Smooth muscle cell (in vitro differentiated cells): Measurements from ENCODE around the gene UPF1. TPM values are rescaled to one million over a fixed set of nuclear protein-coding genes. Genes with fewer than 3 reads are reported as not detected.

ENCODE experiments used
- DNase-seq: peaks from one replicate; lab custom pipeline; 2025; ENCODE audit not compliant: unreplicated experiment; lab: John Stamatoyannopoulos, UW
- H2AFZ ChIP-seq: fragments of 200-600 bp; sonication (generic); 2 replicates; pipeline ENCODE4 v1.6.0; 2016; ENCODE audit warnings: antibody characterized with exemption, low read depth, mild to moderate bottlenecking
- H3F3A ChIP-seq: fragments of 200-600 bp; sonication (generic); 2 replicates; pipeline ENCODE4 v1.6.0; 2017; ENCODE audit warnings: antibody characterized with exemption, low read depth
- H3K27ac ChIP-seq: fragments of 200-600 bp; sonication (generic); 2 replicates; pipeline ENCODE4 v1.5.1; 2016; ENCODE audit warnings: low read depth, mild to moderate bottlenecking
- H3K27me3 ChIP-seq: fragments of 200-600 bp; sonication (generic); 2 replicates; pipeline ENCODE4 v1.6.1; 2016; ENCODE audit warnings: low read depth, mild to moderate bottlenecking
- H3K36me3 ChIP-seq: fragments of 200-600 bp; sonication (generic); 2 replicates; pipeline ENCODE4 v1.5.1; 2016; ENCODE audit warnings: low read depth
- H3K4me1 ChIP-seq: fragments of 200-600 bp; sonication (generic); 2 replicates; pipeline ENCODE4 v1.5.1; 2016; ENCODE audit warnings: low read depth
- H3K4me2 ChIP-seq: fragments of 200-600 bp; sonication (generic); 2 replicates; pipeline ENCODE4 v1.6.0; 2016; ENCODE audit warnings: mild to moderate bottlenecking
- H3K4me3 ChIP-seq: fragments of 200-600 bp; sonication (generic); 2 replicates; pipeline ENCODE4 v1.5.1; 2016; ENCODE audit warnings: mild to moderate bottlenecking
- H3K79me2 ChIP-seq: fragments of 200-600 bp; sonication (generic); 2 replicates; pipeline ENCODE4 v1.6.0; 2016; ENCODE audit warnings: low read depth, mild to moderate bottlenecking
- H3K9ac ChIP-seq: fragments of 200-600 bp; sonication (generic); 2 replicates; pipeline ENCODE4 v1.6.0; 2016; ENCODE audit warnings: low read depth
- H3K9me3 ChIP-seq: fragments of 200-600 bp; sonication (generic); replicated peaks from 2 replicates; pipeline ENCODE4 v1.5.1; 2016; ENCODE audit warnings: low read depth
- H4K20me1 ChIP-seq: fragments of 200-600 bp; sonication (generic); 2 replicates; pipeline ENCODE4 v1.6.0; 2016; ENCODE audit warnings: low read depth
- CTCF ChIP-seq: fragments of 200-600 bp; sonication (generic); IDR thresholded peaks from 2 replicates; pipeline ENCODE4 v1.5.1; 2017; ENCODE audit warnings: borderline replicate concordance, mild to moderate bottlenecking, antibody characterized with exemption; ENCODE audit not compliant: insufficient read depth, poor library complexity, severe bottlenecking
- WGBS: methylation state at CpG from one replicate; pipeline ENCODE4 v1.1.7; 2016; ENCODE audit warnings: low lambda C conversion rate; 5-methylcytosine and 5-hydroxymethylcytosine counted together
- polyA plus RNA-seq: library from polyadenylated mRNA; unstranded; fragments of >200 nt; fragmentation: Nextera tagmentation; extraction: Ambion mirVana; gene quantifications from 2 replicates; pipeline ENCODE4 v1.2.1, GENCODE V29; 2016
- total RNA-seq: library from RNA; depleted of rRNA; stranded (reverse); fragments of >200 nt; gene quantifications from 2 replicates; pipeline ENCODE4 v1.2.3, GENCODE V29; 2014

Gene UPF1
- total and polyA plus RNA-seq, 2 experiments from 2014 or later, result 30.3 to 37.8 TPM

- Histone ChIP-seq H3K4me2 (no peak overlapping the region), H2AFZ (no peak overlapping the region), H4K20me1 (peaks cover 28% of the 10 kb centered on the region), H3K79me2 (no peaks in the 10 kb centered on the region), H3K36me3 (no peaks in the 10 kb centered on the region), H3F3A (peaks cover 6% of the 10 kb centered on the region), H3K4me1 (no peaks in the 10 kb centered on the region), H3K4me3 (no peak overlapping the region), H3K9me3 (no peaks in the 10 kb centered on the region), H3K27me3 (no peaks in the 10 kb centered on the region), H3K27ac (no peak overlapping the region), H3K9ac (no peak overlapping the region)
- WGBS, result 92% methylated on average over 50 of the region's 77 CpGs
- DNase-seq, result no peak
- no peak for TF ChIP-seq CTCF
Measured at GRCh38 chr19:18868380-18869022, 36.7 kb downstream of the UPF1 start.

GRCh38 chr19:18869023-18869618 lies 37.4 kb downstream of the UPF1 start:
- Histone ChIP-seq H3F3A (peaks cover 6% of the 10 kb centered on the region), H3K27me3 (no peaks in the 10 kb centered on the region), H2AFZ (no peak overlapping the region), H3K27ac (no peak overlapping the region), H3K9ac (no peak overlapping the region), H4K20me1 (peaks cover 24% of the 10 kb centered on the region), H3K4me2 (no peak overlapping the region), H3K4me3 (no peak overlapping the region), H3K79me2 (no peaks in the 10 kb centered on the region), H3K9me3 (no peaks in the 10 kb centered on the region), H3K4me1 (no peaks in the 10 kb centered on the region), H3K36me3 (no peaks in the 10 kb centered on the region)
- TF ChIP-seq CTCF, result no peak
- DNase-seq, result no peak
- WGBS, result 97% methylated on average over 44 of the region's 71 CpGs

- Histone ChIP-seq H3K4me3 (no peak overlapping the region), H3K4me1 (no peaks in the 10 kb centered on the region), H2AFZ (no peak overlapping the region), H3K9ac (no peak overlapping the region), H3K79me2 (no peaks in the 10 kb centered on the region), H3K36me3 (no peaks in the 10 kb centered on the region), H3K9me3 (no peaks in the 10 kb centered on the region), H4K20me1 (peaks cover 21% of the 10 kb centered on the region), H3K27ac (no peak overlapping the region), H3F3A (peaks cover 6% of the 10 kb centered on the region), H3K27me3 (no peaks in the 10 kb centered on the region), H3K4me2 (no peak overlapping the region)
- WGBS, result 89% methylated on average over 31 of the region's 62 CpGs
- TF ChIP-seq CTCF, result no peak
- no peak for DNase-seq
Measured at GRCh38 chr19:18869781-18870530, 38.2 kb downstream of the UPF1 start.
